ENCODE measurements around the gene UBE2L3. TPM values are rescaled to one million over a fixed set of nuclear protein-coding genes. Genes with fewer than 3 reads are reported as not detected.
"Not testable (repeated sequence)": the region's sequence is repeated elsewhere in the genome, so short reads cannot be mapped to it uniquely, and the experiment has no call there.

Gene UBE2L3
- total RNA-seq = 40.8 TPM

DNA sequence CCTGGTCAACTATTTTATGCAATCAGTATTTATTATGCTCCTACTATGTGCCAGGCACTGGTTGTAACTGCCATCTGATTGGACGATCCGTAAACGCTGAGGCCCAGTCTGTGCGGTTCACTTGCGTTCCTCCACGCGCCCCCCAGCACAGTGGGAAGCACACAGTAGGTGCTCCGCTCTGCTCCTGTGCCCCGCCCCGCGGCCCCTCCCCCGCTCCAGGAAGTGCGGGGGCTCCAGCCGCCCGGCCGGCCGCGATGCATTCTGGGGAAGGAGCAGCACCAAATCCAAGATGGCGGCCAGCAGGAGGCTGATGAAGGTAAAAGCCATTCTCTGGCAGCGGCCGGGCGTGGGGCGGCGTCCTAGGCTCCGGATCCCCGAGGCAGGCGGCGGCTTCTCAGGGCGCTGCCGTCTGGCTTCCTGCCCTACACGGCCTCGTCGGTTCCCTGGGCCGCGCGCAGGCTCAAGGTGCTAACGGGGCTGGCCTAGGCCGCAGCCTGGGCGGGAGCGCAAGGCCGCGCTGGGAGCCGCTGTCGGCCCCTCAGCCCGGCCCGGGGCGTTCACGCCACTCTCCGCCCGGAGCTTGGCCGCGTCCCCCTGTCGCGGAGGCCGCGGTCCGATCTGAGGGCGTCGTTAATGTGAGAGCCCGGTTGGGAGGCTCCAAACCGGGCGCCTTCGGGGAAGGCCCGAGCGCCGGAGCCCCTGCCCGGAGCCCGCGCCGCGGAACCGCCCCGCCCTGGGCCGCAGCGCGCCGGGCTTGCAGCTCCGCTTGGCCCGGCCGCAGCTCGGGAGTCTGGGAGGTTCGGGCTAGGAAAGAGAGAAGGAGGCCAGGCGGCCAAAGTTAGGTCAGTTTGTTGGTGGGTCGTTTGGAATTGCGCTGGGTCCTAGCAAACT is at the start of gene UBE2L3:
TSS of gene UBE2L3 (plus strand) at position 259 of the 891 bp plus-strand sequence. CDS start at position 290, 31 bp downstream.
- peak; percentile 90 for DNase-seq (ENCODE audit: low spot score)
- intact Hi-C loops (cut with DNase I) = no loop called here
- peak; percentile 97 for ATAC-seq

DNA sequence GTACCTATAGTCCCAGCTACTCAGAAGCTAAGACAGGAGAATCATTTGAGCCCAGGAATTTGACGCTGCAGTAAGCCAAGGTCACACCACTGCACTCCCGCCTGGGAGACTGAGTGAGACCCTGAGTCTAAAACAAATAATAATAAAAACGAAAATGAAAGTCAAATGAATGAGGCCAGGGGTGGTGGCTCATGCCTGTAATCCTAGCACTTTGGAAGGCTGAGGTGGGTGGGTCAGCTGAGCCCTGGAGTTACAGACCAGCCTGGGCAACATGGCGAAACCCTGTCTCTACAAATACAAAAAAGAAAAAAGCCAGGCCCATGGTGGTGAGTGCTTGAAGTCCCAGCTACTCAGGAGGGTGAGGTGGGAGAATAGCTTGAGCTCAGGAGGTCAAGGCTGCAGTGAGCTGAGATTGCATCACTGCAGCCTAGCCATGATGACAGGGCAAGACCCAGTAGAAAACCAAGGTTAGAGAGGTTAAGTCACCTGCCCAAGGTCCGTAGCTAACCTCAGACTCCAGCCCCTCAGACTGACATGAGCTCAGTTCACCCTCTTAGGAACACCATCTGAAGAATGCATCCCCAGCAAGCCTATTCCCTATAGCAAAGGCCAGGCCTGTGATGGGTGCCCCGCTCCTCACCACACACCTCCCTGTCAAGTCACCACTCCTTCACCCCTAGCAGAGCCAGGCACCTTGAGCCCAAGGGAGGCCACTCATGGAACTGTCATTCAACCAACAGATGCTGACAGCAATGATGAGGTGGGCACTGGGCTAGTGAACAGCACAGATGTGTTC is 40.6 kb upstream of the UBE2L3 start:
- DNase-seq (ENCODE audit: low spot score); intact Hi-C loops (cut with DNase I); ATAC-seq: not testable (repeated sequence)

DNA sequence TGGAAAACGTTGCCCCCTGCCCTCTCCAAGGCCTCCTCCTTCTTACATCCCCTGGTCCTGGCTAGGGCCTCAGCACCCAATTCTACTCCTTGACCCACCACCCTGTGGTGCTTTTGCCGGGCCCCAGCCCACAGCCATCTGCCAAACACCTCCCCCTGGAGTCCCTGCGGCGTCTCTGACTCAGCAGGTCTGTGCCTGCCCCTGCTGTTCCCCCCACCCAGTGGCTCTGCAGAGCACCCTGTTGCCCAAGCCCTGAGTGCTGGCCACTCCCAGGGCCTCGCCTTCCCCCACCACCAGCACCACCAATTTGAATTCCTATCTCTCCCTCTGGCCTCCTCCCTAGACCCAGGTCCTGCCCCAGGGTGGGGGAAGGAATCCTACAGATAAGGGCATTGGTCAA is 36.0 kb upstream of the UBE2L3 start:
- ATAC-seq; intact Hi-C loops (cut with DNase I); DNase-seq (ENCODE audit: low spot score): not testable (repeated sequence)

DNA sequence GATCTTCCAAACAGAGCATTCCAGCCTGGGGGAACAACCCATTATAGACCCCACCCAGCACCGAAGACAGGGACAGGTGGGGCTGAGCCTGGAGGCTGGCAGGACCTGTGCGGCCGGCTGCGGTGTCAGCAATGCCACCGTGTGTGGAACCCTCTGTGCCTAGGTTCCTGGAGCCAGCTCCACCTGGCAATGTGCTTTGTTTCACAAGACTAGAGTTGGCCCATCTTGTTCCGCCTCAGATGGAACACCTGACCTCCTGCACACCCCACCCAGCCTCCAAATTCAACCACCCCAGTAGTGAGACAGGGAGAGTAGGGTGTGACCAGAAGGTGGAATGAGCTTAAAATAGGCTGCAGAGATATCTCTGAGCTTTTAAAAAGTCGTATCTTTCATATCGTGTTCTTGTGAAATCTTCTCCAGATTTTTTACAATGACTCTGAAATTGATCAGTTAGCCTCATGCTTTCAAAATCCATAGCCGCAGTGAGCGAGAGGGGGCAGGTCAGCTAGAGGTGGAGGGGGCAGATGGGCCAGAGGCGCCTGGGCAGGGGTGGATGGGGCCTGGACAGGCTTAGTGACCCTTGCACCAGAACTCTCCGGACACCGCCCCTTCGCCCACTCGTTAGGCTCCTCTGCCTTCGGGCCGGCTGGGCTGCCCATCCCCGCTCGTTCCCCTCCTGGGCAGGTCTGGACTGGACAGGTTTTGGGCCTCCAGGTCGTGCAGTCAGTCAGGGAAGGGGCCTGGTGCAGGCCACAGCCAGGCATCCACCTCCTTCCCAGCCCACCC is 34.5 kb upstream of the UBE2L3 start:
- intact Hi-C loops (cut with DNase I); DNase-seq (ENCODE audit: low spot score); ATAC-seq: not testable (repeated sequence)

DNA sequence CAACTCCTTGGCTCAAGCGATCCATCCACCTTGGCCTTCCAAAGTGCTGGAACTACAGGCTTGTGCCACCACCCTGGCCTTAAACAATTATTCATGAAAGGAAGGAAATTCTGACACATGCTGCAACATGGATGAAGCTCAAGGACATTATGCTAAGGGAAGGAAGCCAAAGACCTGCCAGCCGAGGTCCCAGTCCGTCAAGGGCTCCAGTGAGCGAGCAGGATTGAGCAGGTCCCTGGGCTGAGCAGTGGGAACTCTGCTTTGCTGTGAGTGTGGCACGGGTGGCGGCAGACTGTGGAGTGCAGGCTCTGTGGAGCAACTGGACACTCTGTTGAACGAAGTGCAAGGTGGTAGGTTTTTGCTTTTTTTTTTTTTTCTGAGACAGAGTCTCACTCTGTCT is 27.7 kb upstream of the UBE2L3 start:
- ATAC-seq; intact Hi-C loops (cut with DNase I); DNase-seq (ENCODE audit: low spot score): not testable (repeated sequence)

DNA sequence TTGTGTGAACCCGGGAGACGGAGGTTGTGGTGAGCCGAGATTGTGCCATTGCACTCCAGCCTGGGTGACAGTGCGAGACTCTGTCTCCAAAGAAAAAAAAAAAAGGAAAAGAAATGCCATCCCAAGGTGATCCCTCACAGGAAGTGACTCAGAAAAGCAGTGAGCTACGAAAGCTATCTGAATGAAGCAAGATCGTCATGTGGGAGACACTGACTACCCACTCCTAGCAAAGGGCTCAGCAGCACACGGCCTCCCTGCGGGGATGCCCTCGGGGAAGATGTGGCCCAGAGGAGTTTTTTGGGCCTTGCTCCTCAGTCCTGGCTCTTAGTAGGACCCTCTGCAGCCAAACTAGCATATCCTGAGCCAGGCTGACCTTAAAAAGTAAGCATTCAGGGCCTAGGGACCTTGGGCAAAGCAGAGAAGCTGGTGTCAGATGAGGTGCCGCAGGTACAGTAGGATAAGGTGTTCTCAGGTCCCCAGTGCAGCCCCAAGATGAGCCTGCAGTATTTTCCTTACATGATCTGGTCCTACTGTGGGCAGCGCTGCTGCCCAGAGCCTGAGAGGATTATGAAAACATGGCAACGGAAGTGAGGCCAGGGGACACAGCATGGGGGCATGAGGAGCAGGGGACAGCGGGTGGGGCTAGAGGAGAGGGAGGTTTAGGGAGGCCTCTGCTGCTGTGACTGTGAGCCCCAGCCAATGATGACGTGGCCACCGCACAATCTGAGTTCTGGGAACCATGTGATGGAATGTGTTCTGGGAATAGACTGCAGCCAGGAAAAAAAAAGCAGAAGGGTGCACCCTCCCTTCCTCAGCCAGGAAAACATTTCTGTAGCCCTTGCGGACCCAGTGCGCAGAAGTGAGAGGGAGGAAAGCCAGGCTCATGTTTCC is 22.8 kb upstream of the UBE2L3 start:
- peak; percentile 77 for ATAC-seq
- intact Hi-C loops (cut with DNase I); DNase-seq (ENCODE audit: low spot score): not testable (repeated sequence)

DNA sequence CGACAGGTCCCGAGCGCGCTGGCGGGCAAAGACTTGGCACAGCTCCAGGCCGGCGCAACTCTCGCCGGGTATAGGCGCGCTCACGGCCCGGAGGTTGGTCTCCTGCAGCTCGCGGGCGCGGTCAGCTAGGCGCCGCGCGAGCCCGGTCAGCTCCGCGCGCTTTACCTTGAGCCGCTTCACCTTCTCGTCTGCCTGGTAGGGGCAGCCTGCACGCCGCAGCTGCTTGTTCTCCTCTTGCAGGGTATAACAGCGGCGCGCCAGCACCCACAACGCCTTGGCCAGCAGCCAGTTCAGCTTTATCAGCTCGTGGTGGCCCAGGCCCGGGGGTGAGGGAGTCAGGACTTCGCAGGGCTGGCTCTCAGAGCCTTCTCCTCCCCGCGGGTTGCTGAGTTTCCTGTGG is 18.0 kb upstream of the UBE2L3 start:
- DNase-seq (ENCODE audit: low spot score); intact Hi-C loops (cut with DNase I): not testable (repeated sequence)
- peak; percentile 34 for ATAC-seq

DNA sequence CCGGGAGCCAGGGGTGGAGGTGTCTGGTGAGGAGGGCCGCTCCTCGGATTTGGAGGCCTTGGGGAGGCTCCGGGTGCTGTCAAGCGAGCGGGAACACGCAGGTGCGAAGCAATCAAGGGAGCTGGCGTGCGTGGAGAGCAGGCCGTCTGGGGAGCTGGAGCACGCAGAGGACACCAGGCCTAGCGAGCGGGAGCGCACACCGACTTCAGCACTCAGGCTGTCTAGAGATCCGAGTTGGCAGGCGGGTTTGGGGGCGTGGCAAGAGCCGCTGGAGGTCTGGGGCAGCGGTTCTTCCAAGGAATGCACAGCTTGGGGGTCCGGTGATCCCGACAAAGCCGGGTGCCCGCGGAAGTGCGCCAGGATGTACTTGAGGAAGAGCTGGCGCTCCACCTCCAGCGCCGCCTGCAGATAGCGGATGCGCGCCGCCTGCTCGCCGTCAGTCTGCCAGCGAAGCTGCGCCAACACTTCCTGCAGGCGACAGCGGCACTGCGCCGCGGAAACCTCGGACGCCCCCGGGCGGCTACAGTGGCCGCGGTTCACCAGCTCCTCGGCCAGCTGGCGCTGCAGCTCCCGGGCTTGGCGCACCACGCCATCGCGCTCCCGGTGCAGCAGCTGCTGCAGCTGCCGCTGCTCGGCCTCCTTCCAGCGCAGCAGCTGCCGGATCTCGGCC is 17.4 kb upstream of the UBE2L3 start:
- DNase-seq (ENCODE audit: low spot score); intact Hi-C loops (cut with DNase I): not testable (repeated sequence)
- peak; percentile 83 for ATAC-seq

DNA sequence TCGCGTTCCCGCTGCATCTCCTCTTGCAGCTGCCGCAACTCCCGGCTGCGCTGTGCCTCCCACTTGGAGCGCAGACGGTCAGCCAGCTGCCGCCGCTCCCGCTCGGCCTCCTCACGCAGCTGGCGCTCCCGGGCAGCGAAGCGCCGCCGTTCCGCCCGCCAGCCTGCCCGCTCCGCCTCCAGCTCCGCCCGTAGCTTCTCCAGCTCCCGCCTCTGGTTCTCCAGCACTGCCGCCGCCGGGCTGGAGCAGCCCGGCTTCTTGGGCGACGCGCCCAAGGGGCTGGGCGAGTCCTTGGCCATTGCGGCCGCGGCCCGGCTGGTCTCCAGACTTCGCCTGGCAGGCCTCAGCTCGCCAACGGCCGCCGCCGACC is 16.9 kb upstream of the UBE2L3 start:
- intact Hi-C loops (cut with DNase I) = not testable (repeated sequence)
- peak; percentile 76 for ATAC-seq

DNA sequence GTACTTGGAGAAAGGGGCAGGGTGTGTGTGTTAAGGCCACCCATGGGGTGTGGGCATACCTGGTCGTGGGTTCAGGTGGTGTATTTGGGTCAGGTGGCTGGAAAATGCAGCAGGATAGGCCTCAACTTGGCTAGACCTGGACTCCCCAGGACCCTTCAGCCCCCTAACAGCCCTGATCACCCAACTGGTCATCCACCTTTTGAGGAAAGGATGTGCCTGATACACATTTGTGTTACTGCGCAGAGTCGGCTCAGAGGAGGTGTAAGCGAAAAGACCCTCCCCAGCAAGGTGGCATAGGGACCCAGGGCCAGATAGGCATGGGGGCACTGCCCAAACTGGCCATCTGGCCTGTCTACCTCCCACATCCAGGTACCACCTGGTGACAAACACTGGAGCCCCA is 16.2 kb upstream of the UBE2L3 start, which contains the start of gene RIMBP3C:
TSS of gene RIMBP3C (minus strand) at position 101 of the 400 bp plus-strand sequence. CDS start 485 bp downstream, outside the sequence.
- DNase-seq (ENCODE audit: low spot score); ATAC-seq; intact Hi-C loops (cut with DNase I): not testable (repeated sequence)

More for the DNA sequence above, 16.9 kb upstream of the UBE2L3 start:
- DNase-seq (ENCODE audit: low spot score) = not testable (repeated sequence)

DNA sequence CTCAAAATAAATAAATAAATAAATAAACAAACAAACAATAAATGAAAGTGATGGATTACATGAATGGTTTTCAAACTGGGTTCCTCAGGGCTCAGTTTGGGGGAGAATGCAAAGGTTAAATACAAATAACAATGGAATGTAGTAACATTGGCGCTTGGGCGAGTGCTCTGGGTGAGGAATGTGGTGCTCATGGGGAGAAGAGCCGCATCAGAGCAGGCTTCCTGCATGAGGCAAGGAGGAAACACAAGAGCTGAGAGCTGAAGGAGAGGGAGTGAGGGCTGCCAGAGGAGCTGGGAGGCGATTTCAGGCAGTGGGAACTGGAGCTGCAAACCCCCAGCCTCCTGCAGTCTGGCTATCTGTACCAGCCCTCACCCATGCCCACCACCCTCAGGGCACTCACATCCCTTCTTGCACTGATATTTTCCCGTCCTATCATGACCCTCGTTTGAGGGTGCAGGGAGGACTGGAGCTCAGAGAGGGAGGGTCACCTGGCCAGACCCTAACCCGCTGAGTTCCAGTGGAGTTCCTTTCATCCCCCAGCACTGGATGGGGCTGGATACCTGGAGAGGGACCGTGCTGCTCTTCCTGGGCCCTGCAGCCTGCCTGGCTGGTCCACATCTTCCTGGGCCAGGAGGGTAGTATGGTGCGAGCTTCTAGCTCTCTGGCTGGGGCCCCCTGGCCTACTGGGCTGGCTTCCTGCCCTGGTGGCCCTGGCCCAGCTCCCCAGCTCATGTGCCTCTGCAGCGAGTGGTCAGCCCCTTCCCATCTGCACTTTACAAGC is 8.0 kb upstream of the UBE2L3 start:
- intact Hi-C loops (cut with DNase I) = not testable (repeated sequence)
- peak; percentile 25 for ATAC-seq
- peak; percentile 5 for DNase-seq (ENCODE audit: low spot score)

DNA sequence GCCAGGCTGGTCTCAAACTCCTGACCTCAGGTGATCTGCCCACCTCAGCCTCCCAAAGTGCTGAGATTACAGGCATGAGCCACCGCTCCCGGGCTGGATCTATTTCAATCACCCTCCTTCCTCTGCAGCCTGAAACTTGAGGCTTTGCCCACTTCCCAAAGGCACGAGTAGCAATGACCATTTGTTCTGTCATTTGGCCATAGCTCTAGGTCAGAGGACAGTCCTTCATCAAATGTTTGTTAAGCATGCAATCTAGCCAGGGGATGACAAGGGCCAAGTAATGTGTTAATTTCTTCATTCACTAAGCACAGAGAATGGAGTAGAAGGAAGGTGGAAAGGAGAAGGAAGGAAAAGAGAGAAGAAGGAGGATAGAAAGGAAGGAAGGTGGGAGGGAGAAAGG is 6.9 kb upstream of the UBE2L3 start:
- intact Hi-C loops (cut with DNase I); DNase-seq (ENCODE audit: low spot score); ATAC-seq: not testable (repeated sequence)

DNA sequence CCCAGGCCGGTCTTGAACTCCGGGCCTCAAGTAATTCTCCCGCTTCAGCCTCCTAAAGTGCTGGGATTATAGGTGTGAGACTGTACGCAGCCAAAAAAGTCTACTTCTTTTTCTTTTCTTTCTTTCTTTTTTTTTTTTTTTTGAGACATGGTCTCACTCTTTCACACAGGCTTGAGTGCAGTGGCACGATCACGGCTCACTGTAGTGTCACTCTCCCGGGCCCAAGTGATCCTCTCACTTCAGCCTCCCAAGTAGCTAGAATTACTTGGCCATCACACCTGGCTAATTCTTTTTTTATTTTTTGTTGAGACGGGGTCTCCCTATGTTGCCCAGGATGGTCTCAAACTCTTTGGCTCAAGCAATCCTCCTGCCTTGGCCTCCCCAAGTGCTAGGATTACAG is 3.6 kb upstream of the UBE2L3 start:
- DNase-seq (ENCODE audit: low spot score) = no peak
- intact Hi-C loops (cut with DNase I) = no loop called here
- ATAC-seq = no peak

DNA sequence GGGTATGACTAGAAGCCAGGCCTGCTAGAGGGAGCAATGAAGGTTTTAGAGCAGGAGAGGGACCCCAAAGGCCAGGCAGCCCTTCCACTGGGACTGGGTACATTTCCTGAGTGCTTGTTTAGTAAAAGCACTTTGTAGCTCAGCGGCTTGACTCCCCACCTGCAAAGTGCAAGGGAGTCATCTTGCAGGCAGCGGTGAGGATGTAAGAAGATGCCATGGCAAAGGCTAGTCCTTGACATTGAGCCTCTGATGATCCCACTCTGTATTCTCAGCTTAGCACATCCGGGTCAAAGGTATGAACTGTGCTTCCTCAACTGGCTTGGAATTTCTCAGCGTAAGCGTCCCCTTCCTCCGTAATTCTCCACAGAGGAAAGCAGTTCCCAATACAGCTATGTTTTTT is 3.1 kb upstream of the UBE2L3 start:
- intact Hi-C loops (cut with DNase I) = no loop called here
- ATAC-seq = no peak
- DNase-seq (ENCODE audit: low spot score) = no peak

DNA sequence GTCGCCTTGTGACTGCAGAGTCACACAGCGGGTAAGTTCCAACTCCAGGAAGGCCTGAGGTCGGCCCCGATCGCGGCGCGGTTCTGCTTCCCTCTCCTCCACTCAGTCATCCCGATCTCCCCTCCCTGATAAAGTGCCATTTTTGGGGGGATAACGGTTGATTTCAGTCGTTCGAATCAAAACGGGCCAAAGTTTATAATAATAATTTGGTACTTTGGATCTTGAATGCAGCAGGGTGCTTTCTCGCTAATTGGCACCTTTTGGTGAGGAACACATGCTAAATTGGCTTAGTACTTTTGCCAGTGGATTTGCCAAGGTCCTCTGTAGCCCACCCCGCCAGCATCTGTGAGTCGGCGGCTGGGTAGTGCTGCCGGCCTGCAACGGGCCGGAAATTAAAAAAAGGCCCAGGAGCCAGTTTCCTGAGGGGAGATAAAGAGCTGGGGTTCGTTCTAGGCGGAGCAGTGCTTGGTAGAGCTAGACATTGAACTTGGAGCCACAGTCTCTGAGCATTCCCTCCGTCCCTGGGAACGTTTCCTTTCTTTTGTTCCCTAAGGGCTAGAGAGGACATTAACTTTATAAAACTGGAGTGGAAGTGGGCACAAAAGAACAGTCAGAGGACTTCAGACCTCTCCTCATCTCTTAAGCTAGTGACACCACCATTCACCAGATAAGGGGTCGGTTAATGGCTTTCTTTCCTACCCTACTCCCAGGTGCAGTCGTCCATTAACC is 997 bp downstream of the UBE2L3 start:
- DNase-seq (ENCODE audit: low spot score) = no peak
- ATAC-seq = peak; percentile 8
- intact Hi-C loops (cut with DNase I) = no loop called here

DNA sequence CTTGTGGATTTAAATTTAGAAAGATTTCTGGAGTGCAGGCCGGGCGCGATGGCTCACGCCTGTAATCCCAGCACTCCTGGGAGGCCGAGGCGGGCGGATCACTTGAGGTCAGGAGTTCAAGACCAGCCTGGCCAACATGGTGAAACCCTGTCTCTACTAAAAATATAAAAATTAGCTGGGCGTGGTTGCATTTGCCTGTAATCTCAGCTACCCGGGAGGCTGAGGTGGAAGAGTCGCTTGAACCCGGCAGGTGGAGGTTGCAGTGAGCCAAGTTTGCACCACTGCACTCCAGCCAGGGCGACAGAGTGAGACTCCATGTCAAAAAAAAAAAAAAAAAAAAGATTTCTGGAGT is 1.5 kb downstream of the UBE2L3 start:
- intact Hi-C loops (cut with DNase I); DNase-seq (ENCODE audit: low spot score); ATAC-seq: not testable (repeated sequence)

Data from sciatic nerve (tissue), 2 donors.